GM12865 (cell line): ENCODE results near the gene SATB2.
A peak's percentile ranks its signal among the peaks of the same experiment; 100 is the strongest.

Experiments used
- DNase-seq: peaks from one replicate; pipeline ENCODE4 v3.0.0; 2010; ENCODE audit warnings: low read depth
- H3K4me3 ChIP-seq: 2 replicates; pipeline ENCODE4 v1.5.1; 2011; ENCODE audit warnings: mild to moderate bottlenecking, low read depth, low read length, control low read depth
- TF ChIP-seq, protein P1 (sequence below): IDR thresholded peaks from 2 replicates; pipeline ENCODE4 v1.5.1; 2011; ENCODE audit warnings: low read length, control low read depth, low read depth, inconsistent platforms; ENCODE audit not compliant: insufficient read depth; ENCODE audit errors: missing control alignments

The SATB2 gene

DNA sequence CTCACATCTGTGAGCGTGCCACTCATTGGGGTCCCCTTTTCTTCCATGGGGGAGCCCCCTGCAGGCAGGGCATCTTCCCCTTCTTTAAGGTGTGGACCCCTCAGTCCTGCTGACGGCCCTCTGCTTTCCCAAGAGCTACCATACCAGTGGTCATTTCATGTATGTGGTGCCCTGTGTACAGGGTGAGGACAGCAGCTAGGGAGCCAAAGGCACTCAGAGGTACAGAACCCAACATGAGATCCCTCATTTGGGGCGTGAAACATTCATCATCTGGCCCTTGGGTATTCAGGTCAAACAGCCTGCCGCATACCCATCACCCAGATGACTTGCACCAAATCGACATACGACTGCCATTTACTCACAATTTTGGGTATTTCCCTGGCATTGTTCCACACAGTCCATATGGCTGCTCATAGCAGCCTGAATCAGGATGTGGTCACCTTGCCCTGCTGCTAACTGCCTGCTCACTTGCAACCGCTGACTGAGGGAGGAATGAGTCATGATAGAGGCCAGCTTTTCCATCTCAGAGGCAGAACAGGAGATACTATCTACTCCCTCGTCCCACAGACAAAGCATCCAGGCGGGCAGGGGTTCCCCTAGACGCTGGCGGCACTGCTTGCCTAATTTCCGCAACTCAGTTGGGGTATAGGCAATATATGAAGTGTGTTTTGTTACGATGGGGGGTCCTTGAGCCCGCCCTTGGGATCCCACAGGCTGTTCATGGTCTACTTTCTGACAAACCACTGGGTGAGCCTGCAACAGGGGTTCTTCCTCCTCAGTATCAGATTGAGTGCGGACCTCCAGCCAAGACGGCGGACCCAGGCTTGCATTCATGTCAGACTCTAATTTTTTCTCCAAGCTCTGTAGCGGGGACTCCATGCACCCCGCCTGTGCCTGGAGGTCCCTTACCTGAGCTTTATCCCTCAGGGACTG, 228.6 kb downstream of the SATB2 start:
- H3K4me3 ChIP-seq, result no peak overlapping the region
- TF ChIP-seq, protein P1, sequence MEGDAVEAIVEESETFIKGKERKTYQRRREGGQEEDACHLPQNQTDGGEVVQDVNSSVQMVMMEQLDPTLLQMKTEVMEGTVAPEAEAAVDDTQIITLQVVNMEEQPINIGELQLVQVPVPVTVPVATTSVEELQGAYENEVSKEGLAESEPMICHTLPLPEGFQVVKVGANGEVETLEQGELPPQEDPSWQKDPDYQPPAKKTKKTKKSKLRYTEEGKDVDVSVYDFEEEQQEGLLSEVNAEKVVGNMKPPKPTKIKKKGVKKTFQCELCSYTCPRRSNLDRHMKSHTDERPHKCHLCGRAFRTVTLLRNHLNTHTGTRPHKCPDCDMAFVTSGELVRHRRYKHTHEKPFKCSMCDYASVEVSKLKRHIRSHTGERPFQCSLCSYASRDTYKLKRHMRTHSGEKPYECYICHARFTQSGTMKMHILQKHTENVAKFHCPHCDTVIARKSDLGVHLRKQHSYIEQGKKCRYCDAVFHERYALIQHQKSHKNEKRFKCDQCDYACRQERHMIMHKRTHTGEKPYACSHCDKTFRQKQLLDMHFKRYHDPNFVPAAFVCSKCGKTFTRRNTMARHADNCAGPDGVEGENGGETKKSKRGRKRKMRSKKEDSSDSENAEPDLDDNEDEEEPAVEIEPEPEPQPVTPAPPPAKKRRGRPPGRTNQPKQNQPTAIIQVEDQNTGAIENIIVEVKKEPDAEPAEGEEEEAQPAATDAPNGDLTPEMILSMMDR, result no peak
- peak; percentile 88 for DNase-seq

DNA sequence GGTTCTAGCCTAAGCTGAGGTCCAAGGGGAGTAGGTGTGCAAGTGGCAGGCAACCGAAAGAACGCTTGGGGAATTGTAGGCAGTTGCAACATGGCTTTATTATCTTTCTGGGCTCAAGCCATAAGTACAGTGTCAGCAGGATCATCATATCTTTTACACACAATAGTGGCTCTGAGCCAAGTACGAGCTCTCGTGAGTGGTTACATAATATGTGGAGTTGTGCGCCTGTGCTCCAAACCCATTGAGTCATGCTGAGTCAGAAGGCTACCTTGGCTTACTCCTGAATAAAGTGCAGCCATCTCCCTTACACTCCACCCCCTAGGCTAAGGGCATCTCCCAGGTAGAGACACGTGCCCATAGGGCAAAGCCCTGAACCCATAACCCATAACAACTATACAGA, 233.9 kb downstream of the SATB2 start:
- no peak overlapping the region for H3K4me3 ChIP-seq
- TF ChIP-seq, protein P1, result no peak
- DNase-seq, result no peak

DNA sequence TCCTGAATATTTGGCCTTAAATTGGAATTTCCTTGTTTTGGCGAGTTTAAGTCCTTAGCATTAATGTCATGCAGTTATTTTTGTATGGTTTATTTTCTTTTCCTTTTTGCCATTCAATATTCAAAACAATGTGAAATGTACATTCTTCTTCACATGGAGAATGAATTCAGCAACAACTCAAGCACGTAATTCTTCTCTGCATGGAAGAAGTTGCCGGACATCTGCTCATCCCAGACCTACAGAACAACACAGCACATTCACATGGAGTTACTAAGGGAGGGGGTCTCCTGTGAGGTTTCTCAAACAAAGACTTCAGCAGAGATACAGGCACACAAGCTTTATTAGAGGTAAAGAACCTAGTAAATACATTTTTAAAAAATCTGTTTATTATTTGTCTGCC, 236.8 kb downstream of the SATB2 start:
- no peak for DNase-seq
- TF ChIP-seq, protein P1, result no peak
- no peak overlapping the region for H3K4me3 ChIP-seq

- no peak overlapping the region for H3K4me3 ChIP-seq
- TF ChIP-seq, protein P1, result no peak
- no peak for DNase-seq
These were observed 238.2 kb downstream of the SATB2 start for GRCh38 chr2:199219551-199219950.
